Inflammatory macrophage (primary cell): Measurements from ENCODE around the gene RXRG.

Experiments used
- DNase-seq, 2 donors: peaks; one replicate each; pipeline ENCODE4 v3.0.0-alpha.2; 2020 to 2022

Gene RXRG

GRCh38 chr1:165408518-165408917 is 36.4 kb downstream of the RXRG start:
- peak; percentile 18 to 23 for DNase-seq

- no peak for DNase-seq
Observed at GRCh38 chr1:165407398-165407797, 37.5 kb downstream of the RXRG start.

GRCh38 chr1:165403835-165404482 is 41.0 kb downstream of the RXRG start:
- peak in 1 of 2 donors; percentile 18 for DNase-seq

- no peak for DNase-seq
Observed at GRCh38 chr1:165402517-165403111, 42.3 kb downstream of the RXRG start.

- peak in 1 of 2 donors; percentile 12 for DNase-seq
Observed at GRCh38 chr1:165397944-165398343, 47.0 kb downstream of the RXRG start.

GRCh38 chr1:165395901-165396300 is 49.0 kb downstream of the RXRG start:
- DNase-seq, result no peak

- DNase-seq, result no peak
Observed at GRCh38 chr1:165395478-165395877, 49.4 kb downstream of the RXRG start.

GRCh38 chr1:165392634-165393571 is 52.0 kb downstream of the RXRG start:
- DNase-seq, result peak; percentile 81 to 88

- DNase-seq, result no peak
Observed at GRCh38 chr1:165389609-165390008, 55.3 kb downstream of the RXRG start.

GRCh38 chr1:165387961-165388360 is 57.0 kb downstream of the RXRG start:
- DNase-seq, result no peak

GRCh38 chr1:165387505-165387904 is 57.4 kb downstream of the RXRG start:
- DNase-seq, result no peak

- no peak for DNase-seq
Observed at GRCh38 chr1:165383599-165384405, 61.1 kb downstream of the RXRG start.

GRCh38 chr1:165383067-165383466 is 61.9 kb downstream of the RXRG start:
- DNase-seq, result no peak

- no peak for DNase-seq
Observed at GRCh38 chr1:165381745-165382505, 63.0 kb downstream of the RXRG start.

- no peak for DNase-seq
Observed at GRCh38 chr1:165376811-165377311, 68.1 kb downstream of the RXRG start.

- DNase-seq, result peak in 1 of 2 donors; percentile 5
Observed at GRCh38 chr1:165376041-165376810, 68.7 kb downstream of the RXRG start.

- DNase-seq, result no peak
Observed at GRCh38 chr1:165375623-165376022, 69.3 kb downstream of the RXRG start.

- DNase-seq, result peak; percentile 6 to 10
Observed at GRCh38 chr1:165371588-165372225, 73.2 kb downstream of the RXRG start.

GRCh38 chr1:165369255-165369848 is 75.6 kb downstream of the RXRG start:
- DNase-seq, result peak; percentile 33 to 41
